Prostate gland (tissue), 2 donors: ENCODE results near the gene KCNK1.

ENCODE experiments used
- POLR2A ChIP-seq: fragments of 450-650 bp; IDR thresholded peaks from one replicate; pipeline ENCODE4 v1.6.1; 2016; ENCODE audit warnings: antibody characterized with exemption, mild to moderate bottlenecking
- TF ChIP-seq, protein P1 (sequence below), 4 experiments: fragments of 200-600 bp in 2 of 4; fragments of 450-650 bp in 2 of 4; sonication (generic) in 2 of 4; IDR thresholded peaks; 1 replicate in 3 of 4; 2 replicates in 1 of 4; pipeline ENCODE4 v1.5.1; 2016 to 2019; ENCODE audit warnings: antibody characterized with exemption in 4 of 4, mild to moderate bottlenecking in 2 of 4, moderate library complexity in 2 of 4

DNA sequence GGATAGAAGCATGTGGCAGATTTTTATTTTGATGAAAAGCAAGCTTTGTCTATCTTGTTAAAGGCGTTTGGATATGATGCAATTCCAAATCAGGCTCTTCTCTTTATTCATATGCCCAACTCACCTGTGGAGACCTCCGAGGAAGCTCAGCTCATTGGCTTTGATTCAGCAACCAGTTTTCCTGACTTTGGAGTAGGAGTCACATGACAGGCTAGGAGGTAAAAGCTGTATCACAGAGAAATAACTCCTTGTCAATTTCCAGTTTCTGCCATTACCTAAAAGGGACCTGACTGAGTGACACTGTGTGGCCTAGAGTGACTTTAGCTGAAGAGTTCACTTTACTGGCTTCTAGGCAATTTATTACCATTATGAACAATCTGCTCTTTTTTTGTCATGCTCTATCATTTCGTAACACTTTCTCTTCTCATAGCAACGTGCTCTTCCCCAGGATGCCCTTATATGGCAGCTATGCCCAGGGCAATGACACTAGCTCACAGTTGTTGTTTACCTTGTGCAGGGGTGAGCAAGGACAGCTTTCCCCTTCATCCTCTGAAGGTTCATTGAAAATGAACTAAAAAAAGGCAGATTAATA, 107.2 kb downstream of the KCNK1 start:
- TF ChIP-seq, protein P1, sequence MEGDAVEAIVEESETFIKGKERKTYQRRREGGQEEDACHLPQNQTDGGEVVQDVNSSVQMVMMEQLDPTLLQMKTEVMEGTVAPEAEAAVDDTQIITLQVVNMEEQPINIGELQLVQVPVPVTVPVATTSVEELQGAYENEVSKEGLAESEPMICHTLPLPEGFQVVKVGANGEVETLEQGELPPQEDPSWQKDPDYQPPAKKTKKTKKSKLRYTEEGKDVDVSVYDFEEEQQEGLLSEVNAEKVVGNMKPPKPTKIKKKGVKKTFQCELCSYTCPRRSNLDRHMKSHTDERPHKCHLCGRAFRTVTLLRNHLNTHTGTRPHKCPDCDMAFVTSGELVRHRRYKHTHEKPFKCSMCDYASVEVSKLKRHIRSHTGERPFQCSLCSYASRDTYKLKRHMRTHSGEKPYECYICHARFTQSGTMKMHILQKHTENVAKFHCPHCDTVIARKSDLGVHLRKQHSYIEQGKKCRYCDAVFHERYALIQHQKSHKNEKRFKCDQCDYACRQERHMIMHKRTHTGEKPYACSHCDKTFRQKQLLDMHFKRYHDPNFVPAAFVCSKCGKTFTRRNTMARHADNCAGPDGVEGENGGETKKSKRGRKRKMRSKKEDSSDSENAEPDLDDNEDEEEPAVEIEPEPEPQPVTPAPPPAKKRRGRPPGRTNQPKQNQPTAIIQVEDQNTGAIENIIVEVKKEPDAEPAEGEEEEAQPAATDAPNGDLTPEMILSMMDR (IDR thresholded peaks at IDR 0.05): no peak
- TF ChIP-seq POLR2A: no peak
